Neuronal stem cell (in vitro differentiated cells): ENCODE data around the gene SEMA3G.

Experiments used
- DNase-seq: peaks from one replicate; pipeline ENCODE4 v3.0.0-alpha.2; 2013; ENCODE audit warnings: low spot score
- H2AFZ ChIP-seq: one replicate; pipeline ENCODE4 v1.6.1; 2013; ENCODE audit warnings: mild to moderate bottlenecking, low read length, inconsistent platforms
- H2AK5ac ChIP-seq: 2 replicates; pipeline ENCODE4 v1.6.1; 2013; ENCODE audit warnings: low read depth, mild to moderate bottlenecking, inconsistent platforms, low read length, moderate library complexity, mixed read lengths
- H2BK120ac ChIP-seq: 2 replicates; pipeline ENCODE4 v1.6.1; 2013; ENCODE audit warnings: low read depth, mild to moderate bottlenecking, inconsistent platforms, low read length, moderate library complexity, mixed read lengths
- H2BK12ac ChIP-seq: one replicate; pipeline ENCODE4 v1.6.1; 2013; ENCODE audit warnings: low read length, inconsistent platforms
- H2BK15ac ChIP-seq: 2 replicates; pipeline ENCODE4 v1.6.1; 2013; ENCODE audit warnings: mild to moderate bottlenecking, low read length, inconsistent platforms, mixed read lengths
- H2BK5ac ChIP-seq: one replicate; pipeline ENCODE4 v1.6.1; 2013; ENCODE audit warnings: inconsistent platforms, mild to moderate bottlenecking, low read length, moderate library complexity
- H3K14ac ChIP-seq: one replicate; pipeline ENCODE4 v1.6.1; 2013; ENCODE audit warnings: low read length, inconsistent platforms
- H3K18ac ChIP-seq: 2 replicates; pipeline ENCODE4 v1.6.1; 2013; ENCODE audit warnings: low read length, inconsistent platforms
- H3K23ac ChIP-seq: 2 replicates; pipeline ENCODE4 v1.6.1; 2013; ENCODE audit warnings: low read depth, mild to moderate bottlenecking, mixed read lengths, low read length, inconsistent platforms; ENCODE audit not compliant: poor library complexity
- H3K27ac ChIP-seq: replicated peaks from 3 replicates; pipeline ENCODE4 v1.5.1; 2013; ENCODE audit warnings: low read length, inconsistent platforms
- H3K27me3 ChIP-seq, 3 experiments: 2 replicates each; pipeline ENCODE4 v1.6.1; 2013; ENCODE audit warnings: low read length in 3 of 3, mild to moderate bottlenecking in 2 of 3, inconsistent platforms in 1 of 3, low read depth in 1 of 3, mixed read lengths in 1 of 3, moderate library complexity in 1 of 3; ENCODE audit not compliant: control insufficient read depth in 3 of 3, insufficient read depth in 3 of 3
- H3K36me3 ChIP-seq, 2 donors: replicated peaks in 1 of 2; 2 replicates each; pipeline ENCODE4 v1.6.1; 2013; ENCODE audit warnings: low read length in 2 of 2; ENCODE audit not compliant: control insufficient read depth in 2 of 2, insufficient read depth in 2 of 2
- H3K4ac ChIP-seq: 2 replicates; pipeline ENCODE4 v1.6.1; 2013; ENCODE audit warnings: inconsistent platforms, mild to moderate bottlenecking, low read length, moderate library complexity
- H3K4me1 ChIP-seq, 2 donors: 1 replicate in 1 of 2; 2 replicates in 1 of 2; pipeline ENCODE4 v1.6.1; 2013; ENCODE audit warnings: low read length in 2 of 2, low read depth in 1 of 2; ENCODE audit not compliant: control insufficient read depth in 2 of 2, insufficient read depth in 1 of 2
- H3K4me2 ChIP-seq: one replicate; pipeline ENCODE4 v1.6.1; 2013; ENCODE audit warnings: mild to moderate bottlenecking, low read length, inconsistent platforms; ENCODE audit not compliant: insufficient read depth, poor library complexity, severe bottlenecking
- H3K4me3 ChIP-seq, 2 donors: 2 replicates each; pipeline ENCODE4 v1.5.1; 2013; ENCODE audit warnings: low read length in 2 of 2, mild to moderate bottlenecking in 2 of 2, inconsistent platforms in 1 of 2, moderate library complexity in 1 of 2
- H3K79me1 ChIP-seq: one replicate; pipeline ENCODE4 v1.6.1; 2013; ENCODE audit warnings: low read depth, mild to moderate bottlenecking, inconsistent platforms, low read length, moderate library complexity
- H3K9ac ChIP-seq: one replicate; pipeline ENCODE4 v1.6.1; 2013; ENCODE audit warnings: mild to moderate bottlenecking, low read depth, low read length, inconsistent platforms; ENCODE audit not compliant: poor library complexity
- H3K9me3 ChIP-seq, 2 donors: replicated peaks in 1 of 2; 2 replicates each; pipeline versions ENCODE3 to v1.6.1; 2013; ENCODE audit warnings: low read length in 2 of 2, mild to moderate bottlenecking in 2 of 2, inconsistent platforms in 1 of 2, low read depth in 1 of 2, mixed read lengths in 1 of 2, moderate library complexity in 1 of 2; ENCODE audit not compliant: control insufficient read depth in 2 of 2, insufficient read depth in 1 of 2
- H4K8ac ChIP-seq: one replicate; pipeline ENCODE4 v1.6.1; 2013; ENCODE audit warnings: low read depth, mild to moderate bottlenecking, inconsistent platforms, low read length, moderate library complexity
- H4K91ac ChIP-seq: one replicate; pipeline ENCODE4 v1.6.1; 2013; ENCODE audit warnings: low read length, low read depth, mild to moderate bottlenecking, inconsistent platforms; ENCODE audit not compliant: poor library complexity
- WGBS, 2 donors: extraction: QIAGEN DNeasy Blood & Tissue Kit; methylation state at CpG; one replicate each; pipeline ENCODE4 v1.1.7; 2013; ENCODE audit warnings: missing lambda C conversion rate in 2 of 2, mixed read lengths in 1 of 2; ENCODE audit not compliant: insufficient read length in 2 of 2, insufficient replicate concordance in 1 of 2; ENCODE audit errors: extremely low coverage in 2 of 2; 5-methylcytosine and 5-hydroxymethylcytosine counted together

Gene SEMA3G

DNA sequence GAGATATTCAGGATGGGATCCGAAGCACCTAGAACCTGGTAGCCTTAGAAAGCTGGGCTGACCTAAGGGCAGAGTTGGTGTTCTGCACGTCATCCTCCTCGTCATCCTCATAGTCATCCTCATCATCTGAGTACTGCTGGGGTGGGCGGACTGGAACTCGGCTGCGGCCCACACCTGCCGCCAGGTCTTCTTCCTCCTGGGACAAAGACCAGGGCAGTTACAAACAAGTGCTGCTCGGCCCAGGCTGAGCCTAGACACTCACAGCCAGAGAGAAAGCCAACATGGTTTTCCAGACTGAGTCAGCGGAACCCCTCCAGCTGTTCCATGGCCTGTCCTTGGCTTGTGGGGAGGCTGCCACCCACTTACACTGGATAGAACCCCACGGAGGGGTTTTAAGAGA is 40.5 kb downstream of the SEMA3G start:
- WGBS, 2 donors, result no CpG with 5 or more reads among the region's 10 CpGs
- Histone ChIP-seq H3K36me3 (peaks cover 73 to 88% of the 10 kb centered on the region in 2 donors), H4K8ac (no peak overlapping the region), H3K4me3 (no peak overlapping the region), H3K23ac (no peak overlapping the region), H3K27me3 (no peaks in the 10 kb centered on the region), H2BK12ac (no peak overlapping the region), H3K4me1 (peaks cover 6 to 8% of the 10 kb centered on the region in 2 donors), H3K14ac (no peak overlapping the region), H3K18ac (no peak overlapping the region), H2AK5ac (no peak overlapping the region), H2AFZ (no peak overlapping the region), H2BK5ac (no peak overlapping the region), H3K4me2 (no peak overlapping the region), H3K27ac (no peak overlapping the region), H4K91ac (no peak overlapping the region), H3K4ac (no peak overlapping the region), H3K9ac (no peak overlapping the region), H3K9me3 (no peaks in the 10 kb centered on the region), H2BK120ac (no peak overlapping the region), H2BK15ac (no peak overlapping the region), H3K79me1 (peaks cover 17% of the 10 kb centered on the region)
- no peak for DNase-seq

DNA sequence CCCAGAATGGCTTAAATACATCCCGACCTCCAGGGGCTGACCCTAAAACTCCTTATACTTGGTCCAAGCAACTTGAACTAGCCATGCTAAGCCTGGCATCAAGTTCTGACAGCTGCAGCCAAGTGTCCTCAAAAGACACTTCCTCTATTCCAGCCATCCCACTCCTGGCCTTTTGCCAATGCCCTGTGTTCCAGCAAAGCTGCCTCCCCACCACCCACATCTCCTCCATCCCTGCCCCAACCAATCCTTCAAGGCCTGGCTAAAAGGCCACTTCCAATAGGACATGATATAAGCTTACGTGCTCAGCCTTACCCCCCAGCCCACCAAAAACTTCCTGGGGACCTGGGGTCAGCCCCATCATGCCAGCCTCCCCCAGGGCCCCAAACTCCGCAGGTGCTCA is 40.9 kb downstream of the SEMA3G start:
- WGBS, 2 donors, result no CpG with 5 or more reads among the region's 3 CpGs

DNA sequence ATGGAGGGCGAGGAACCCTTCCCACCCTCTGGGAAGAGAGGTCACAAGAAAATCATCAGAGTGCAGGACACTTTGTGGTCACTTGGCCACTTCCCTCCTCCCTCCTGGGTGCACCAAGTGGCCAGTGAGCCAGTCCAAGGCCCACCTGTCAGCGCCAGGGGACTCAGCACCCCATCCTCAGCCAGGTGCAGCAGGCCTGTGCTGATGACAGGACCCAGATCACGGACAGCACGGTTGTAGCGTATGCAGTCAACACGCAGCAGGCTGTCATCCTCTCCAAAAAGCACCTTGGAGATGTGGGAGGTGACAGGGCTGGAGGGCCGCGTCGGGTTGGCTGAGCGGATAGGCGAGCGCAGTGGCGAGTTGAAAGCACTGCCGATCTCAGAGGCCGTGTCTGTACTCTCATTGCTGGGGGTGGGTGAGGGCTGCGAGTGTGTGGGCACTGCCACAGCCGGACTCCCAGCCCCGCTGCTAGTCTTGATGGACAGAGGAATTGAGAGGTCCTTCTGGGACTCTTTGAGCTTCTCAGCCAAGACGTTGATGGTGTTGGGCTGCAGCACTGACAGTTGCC is 41.5 kb downstream of the SEMA3G start:
- Histone ChIP-seq H2AFZ (no peak overlapping the region), H3K23ac (no peak overlapping the region), H2BK5ac (peak overlapping the region; percentile 22), H4K8ac (no peak overlapping the region), H3K79me1 (peaks cover 15% of the 10 kb centered on the region), H2BK120ac (peak overlapping the region; percentile 31), H2AK5ac (no peak overlapping the region), H3K4me1 (peaks cover 0 to under 1% of the 10 kb centered on the region in 2 donors), H3K4me3 (no peak overlapping the region), H3K9me3 (no peaks in the 10 kb centered on the region), H3K4ac (no peak overlapping the region), H3K36me3 (peaks cover 73 to 84% of the 10 kb centered on the region in 2 donors), H3K9ac (peak overlapping the region; percentile 40), H3K18ac (no peak overlapping the region), H3K27ac (no peak overlapping the region), H2BK15ac (no peak overlapping the region), H3K27me3 (no peaks in the 10 kb centered on the region), H2BK12ac (no peak overlapping the region), H3K14ac (no peak overlapping the region), H4K91ac (no peak overlapping the region), H3K4me2 (no peak overlapping the region)
- WGBS, 2 donors, result no CpG with 5 or more reads among the region's 19 CpGs
- DNase-seq, result no peak

More for the DNA sequence above, 40.9 kb downstream of the SEMA3G start:
- Histone ChIP-seq H2AK5ac (no peak overlapping the region), H3K4me1 (peaks cover 2 to 6% of the 10 kb centered on the region in 2 donors), H3K4me2 (no peak overlapping the region), H2AFZ (no peak overlapping the region), H3K4me3 (no peak overlapping the region), H3K27me3 (no peaks in the 10 kb centered on the region), H3K23ac (no peak overlapping the region), H2BK15ac (no peak overlapping the region), H3K79me1 (peaks cover 15% of the 10 kb centered on the region), H3K27ac (no peak overlapping the region), H2BK5ac (peak overlapping the region; percentile 22), H3K18ac (no peak overlapping the region), H3K4ac (no peak overlapping the region), H3K9me3 (no peaks in the 10 kb centered on the region), H3K9ac (no peak overlapping the region), H2BK120ac (no peak overlapping the region), H3K14ac (no peak overlapping the region), H3K36me3 (peaks cover 73 to 88% of the 10 kb centered on the region in 2 donors), H4K8ac (no peak overlapping the region), H2BK12ac (no peak overlapping the region), H4K91ac (no peak overlapping the region)
- no peak for DNase-seq

DNA sequence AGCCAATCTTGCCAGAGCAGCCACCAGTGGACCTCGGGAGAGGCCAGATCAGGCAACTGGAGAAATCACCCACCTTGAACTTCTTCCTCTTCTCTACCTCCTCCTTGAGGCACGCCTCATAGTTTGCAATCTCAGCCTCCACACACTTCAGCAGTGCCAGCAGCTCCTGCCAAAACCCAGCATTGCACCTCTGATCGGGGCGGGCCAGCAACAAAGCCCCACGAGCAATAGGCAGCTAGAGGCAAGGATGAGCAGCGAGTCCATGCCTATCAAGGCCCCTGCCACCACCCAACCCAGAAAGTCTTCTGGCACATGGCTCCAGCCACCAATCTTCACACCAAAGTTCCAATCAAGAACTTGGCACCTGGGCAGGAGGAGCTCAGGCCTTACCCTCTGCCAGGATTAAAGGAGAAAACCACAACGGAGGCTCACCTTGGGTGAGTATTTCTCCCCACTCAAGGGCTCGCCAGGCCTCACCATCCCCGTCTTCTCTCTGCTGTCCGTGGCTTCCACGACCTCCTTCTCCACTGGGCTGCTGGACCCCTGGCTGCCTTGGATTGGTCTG is 42.1 kb downstream of the SEMA3G start:
- Histone ChIP-seq H3K14ac (no peak overlapping the region), H3K36me3 (peaks cover 68 to 78% of the 10 kb centered on the region in 2 donors), H2BK5ac (no peak overlapping the region), H3K79me1 (peaks cover 13% of the 10 kb centered on the region), H3K23ac (no peak overlapping the region), H3K27ac (no peak overlapping the region), H2BK15ac (no peak overlapping the region), H4K8ac (no peak overlapping the region), H3K18ac (no peak overlapping the region), H3K4me1 (no peaks in the 10 kb centered on the region), H3K4me2 (no peak overlapping the region), H2BK12ac (no peak overlapping the region), H2AFZ (no peak overlapping the region), H3K9me3 (no peaks in the 10 kb centered on the region), H2BK120ac (no peak overlapping the region), H3K4ac (no peak overlapping the region), H2AK5ac (no peak overlapping the region), H3K9ac (peak overlapping the region; percentile 40), H4K91ac (no peak overlapping the region), H3K4me3 (no peak overlapping the region), H3K27me3 (no peaks in the 10 kb centered on the region)
- WGBS, 2 donors, result no CpG with 5 or more reads among the region's 11 CpGs
- DNase-seq, result no peak
